Thymus (tissue), 11 donors: ENCODE data around the gene GALNT17. TPM values are rescaled to one million over a fixed set of nuclear protein-coding genes. Genes with fewer than 3 reads are reported as not detected.

Experiments
- DNase-seq, 9 donors: peaks; one replicate each; pipeline ENCODE4 v3.0.0-alpha.2; 2013; ENCODE audit warnings: low spot score in 9 of 9, low read depth in 6 of 9, missing footprints in 1 of 9
- H3K27ac ChIP-seq, 2 donors: one replicate each; pipeline ENCODE4 v1.5.1; 2013; ENCODE audit warnings: control low read depth in 1 of 2, low read depth in 1 of 2, low read length in 1 of 2, mild to moderate bottlenecking in 1 of 2, moderate library complexity in 1 of 2
- H3K27me3 ChIP-seq, 2 donors: one replicate each; pipeline ENCODE4 v1.5.1; 2013; ENCODE audit warnings: low read length in 1 of 2; ENCODE audit not compliant: control insufficient read depth in 2 of 2, insufficient read depth in 1 of 2
- H3K36me3 ChIP-seq, 2 donors: one replicate each; pipeline ENCODE4 v1.5.1; 2013; ENCODE audit warnings: low read length in 1 of 2, mild to moderate bottlenecking in 1 of 2, moderate library complexity in 1 of 2; ENCODE audit not compliant: control insufficient read depth in 2 of 2, insufficient read depth in 2 of 2
- H3K4me1 ChIP-seq, 2 donors: one replicate each; pipeline ENCODE4 v1.5.1; 2013; ENCODE audit warnings: low read length in 2 of 2; ENCODE audit not compliant: control insufficient read depth in 2 of 2, insufficient read depth in 2 of 2
- H3K4me3 ChIP-seq, 2 donors: one replicate each; pipeline ENCODE4 v1.5.1; 2013; ENCODE audit warnings: low read length in 2 of 2, control low read depth in 1 of 2, mild to moderate bottlenecking in 1 of 2
- H3K9me3 ChIP-seq, 2 donors: one replicate each; pipeline ENCODE4 v1.5.1; 2013; ENCODE audit warnings: low read length in 1 of 2, mild to moderate bottlenecking in 1 of 2; ENCODE audit not compliant: control insufficient read depth in 2 of 2, insufficient read depth in 1 of 2
- WGBS: extraction: QIAGEN DNeasy Blood & Tissue Kit; methylation state at CpG from one replicate; pipeline ENCODE4 v1.1.7; 2013; 5-methylcytosine and 5-hydroxymethylcytosine counted together
- polyA plus RNA-seq: library from polyadenylated mRNA; stranded (reverse); fragments of 200-250 nt; gene quantifications from one replicate; pipeline ENCODE4 v1.2.3, GENCODE V29; 2013
- total RNA-seq: library from RNA; stranded (reverse); fragments of 120-200 nt; gene quantifications from one replicate; pipeline ENCODE4 v1.2.4, GENCODE V29; 2013
- donor health status: healthy.

GALNT17 gene
- total and polyA plus RNA-seq, 2 donors, result 1.8 to 9.2 TPM

DNA sequence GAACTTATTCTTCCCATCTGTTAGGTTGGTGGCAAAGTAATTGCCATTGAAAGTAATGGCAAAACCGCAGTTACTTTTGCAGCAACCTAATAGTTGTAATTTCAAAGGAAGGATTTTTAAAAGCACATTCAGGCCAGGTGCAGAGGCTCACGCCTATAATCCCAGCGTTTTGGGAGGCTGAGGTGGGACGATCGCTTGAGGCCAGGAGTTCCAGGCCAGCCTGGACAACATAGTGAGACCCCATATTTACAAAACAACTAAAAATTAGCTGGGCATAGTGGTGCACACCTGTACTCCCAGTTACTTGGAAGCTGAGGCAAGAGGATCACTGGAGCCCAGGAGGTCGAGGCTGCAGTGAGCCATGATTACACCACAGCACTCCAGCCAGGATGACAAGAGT lies 374.9 kb downstream of the GALNT17 start:
- no peaks in the 10 kb centered on the region for H3K4me1 ChIP-seq
- no peak overlapping the region for H3K4me3 ChIP-seq
- H3K27me3 ChIP-seq, result no peaks in the 10 kb centered on the region
- DNase-seq, result no peak
- no peaks in the 10 kb centered on the region for H3K9me3 ChIP-seq
- no peak overlapping the region for H3K27ac ChIP-seq
- H3K36me3 ChIP-seq, result no peaks in the 10 kb centered on the region
- 91% methylated on average over 6 of the region's 6 CpGs for WGBS

DNA sequence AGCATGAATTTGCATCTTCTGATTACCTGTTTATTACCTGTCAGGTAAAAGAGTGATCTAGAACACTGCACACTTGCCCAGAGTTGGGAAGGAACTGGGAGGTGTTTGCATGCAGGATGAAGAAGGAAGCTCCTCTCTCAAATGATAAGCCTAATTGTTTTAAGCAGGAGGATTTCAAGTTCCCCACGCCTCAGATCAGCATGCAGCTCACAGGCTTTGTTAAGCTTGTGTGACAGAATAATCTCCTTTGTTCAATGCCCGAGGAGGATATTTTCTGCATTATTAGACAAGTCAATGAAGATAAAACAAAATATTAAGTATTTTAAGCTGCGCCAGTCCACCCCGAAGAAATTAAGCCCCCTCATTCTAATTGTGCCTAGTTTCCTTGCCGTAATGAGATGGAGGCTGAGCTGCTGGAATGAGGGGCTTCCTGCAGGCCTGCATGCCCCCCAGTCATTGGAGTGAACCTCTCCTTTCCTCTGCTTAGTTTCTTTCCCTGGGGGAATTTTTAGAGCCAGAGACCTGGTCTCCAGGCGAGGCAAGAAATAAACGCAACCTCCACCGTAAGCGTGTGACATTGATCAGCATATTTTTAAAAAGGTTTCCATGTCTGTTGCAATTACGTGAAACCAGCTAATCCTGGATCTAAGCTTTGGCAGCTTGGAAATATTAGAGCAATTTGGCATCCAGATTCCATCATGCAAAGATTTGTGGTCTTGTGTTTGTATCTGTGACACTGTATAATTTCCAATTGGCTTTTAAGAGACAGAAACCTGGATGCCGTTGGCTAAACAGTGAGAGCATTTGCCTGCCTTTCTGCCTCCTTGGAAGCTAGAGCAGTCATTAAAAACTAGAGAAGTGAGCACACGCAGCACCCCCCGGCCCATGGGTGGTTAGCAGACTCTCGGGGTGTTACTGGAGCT lies 376.0 kb downstream of the GALNT17 start:
- H3K27me3 ChIP-seq, result no peaks in the 10 kb centered on the region
- no peaks in the 10 kb centered on the region for H3K4me1 ChIP-seq
- H3K4me3 ChIP-seq, result no peak overlapping the region
- no peaks in the 10 kb centered on the region for H3K9me3 ChIP-seq
- no peaks in the 10 kb centered on the region for H3K36me3 ChIP-seq
- 78% methylated on average over 14 of the region's 14 CpGs for WGBS
- DNase-seq, result no peak
- H3K27ac ChIP-seq, result no peak overlapping the region

- H3K4me3 ChIP-seq, result no peak overlapping the region
- no peaks in the 10 kb centered on the region for H3K4me1 ChIP-seq
- DNase-seq, result no peak
- no peaks in the 10 kb centered on the region for H3K36me3 ChIP-seq
- WGBS, result 92% methylated on average over 1 of the region's 1 CpG
- H3K9me3 ChIP-seq, result no peaks in the 10 kb centered on the region
- H3K27me3 ChIP-seq, result no peaks in the 10 kb centered on the region
- no peak overlapping the region for H3K27ac ChIP-seq
Observed at GRCh38 chr7:71509381-71509780, 377.4 kb downstream of the GALNT17 start.

GRCh38 chr7:71511361-71511807 lies 379.4 kb downstream of the GALNT17 start:
- Histone ChIP-seq H3K4me1 (no peaks in the 10 kb centered on the region), H3K36me3 (no peaks in the 10 kb centered on the region), H3K27ac (no peak overlapping the region), H3K27me3 (no peaks in the 10 kb centered on the region), H3K4me3 (no peak overlapping the region), H3K9me3 (no peaks in the 10 kb centered on the region)
- WGBS, result 85% methylated on average over 3 of the region's 3 CpGs
- DNase-seq, result no peak

- no peak overlapping the region for H3K4me3 ChIP-seq
- H3K36me3 ChIP-seq, result no peaks in the 10 kb centered on the region
- DNase-seq, result no peak
- H3K27me3 ChIP-seq, result no peaks in the 10 kb centered on the region
- no peaks in the 10 kb centered on the region for H3K4me1 ChIP-seq
- peaks cover 2 to 11% of the 10 kb centered on the region in 2 donors for H3K9me3 ChIP-seq
- no peak overlapping the region for H3K27ac ChIP-seq
- 93% methylated on average over 7 of the region's 7 CpGs for WGBS
Observed at GRCh38 chr7:71517940-71518699, 386.2 kb downstream of the GALNT17 start.

GRCh38 chr7:71518880-71519279 lies 386.9 kb downstream of the GALNT17 start:
- 78% methylated on average over 2 of the region's 2 CpGs for WGBS
- Histone ChIP-seq H3K4me3 (no peak overlapping the region), H3K9me3 (peaks cover 2 to 14% of the 10 kb centered on the region in 2 donors), H3K27me3 (no peaks in the 10 kb centered on the region), H3K36me3 (no peaks in the 10 kb centered on the region), H3K27ac (no peak overlapping the region), H3K4me1 (no peaks in the 10 kb centered on the region)
- DNase-seq, result no peak

GRCh38 chr7:71521506-71521905 lies 389.6 kb downstream of the GALNT17 start:
- no peak overlapping the region for H3K27ac ChIP-seq
- H3K27me3 ChIP-seq, result no peaks in the 10 kb centered on the region
- DNase-seq, result no peak
- no peaks in the 10 kb centered on the region for H3K36me3 ChIP-seq
- no peak overlapping the region for H3K4me3 ChIP-seq
- no peaks in the 10 kb centered on the region for H3K4me1 ChIP-seq
- 88% methylated on average over 5 of the region's 5 CpGs for WGBS
- H3K9me3 ChIP-seq, result peaks cover 2 to 14% of the 10 kb centered on the region in 2 donors

DNA sequence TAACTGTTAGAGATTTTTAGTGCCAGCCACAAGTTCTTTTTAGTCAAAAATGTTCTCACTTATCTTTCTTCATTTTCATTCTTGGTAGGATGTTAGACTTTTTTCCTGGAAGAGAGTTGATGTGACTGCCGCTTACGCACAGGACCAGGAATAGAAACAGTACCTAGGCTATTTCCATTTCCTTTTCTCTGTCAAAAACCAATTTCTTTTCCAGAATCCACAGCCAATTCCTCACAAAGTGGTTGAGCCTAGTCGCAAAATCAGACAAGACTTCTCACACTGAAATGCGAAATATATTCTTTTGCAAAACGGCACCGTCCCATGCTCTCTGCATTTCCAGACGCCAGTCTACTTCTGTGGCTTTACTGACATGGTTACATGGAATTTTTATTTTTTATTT lies 394.2 kb downstream of the GALNT17 start:
- H3K27ac ChIP-seq, result no peak overlapping the region
- 98% methylated on average over 7 of the region's 7 CpGs for WGBS
- peaks cover 0 to 9% of the 10 kb centered on the region in 2 donors for H3K9me3 ChIP-seq
- no peaks in the 10 kb centered on the region for H3K27me3 ChIP-seq
- no peaks in the 10 kb centered on the region for H3K4me1 ChIP-seq
- no peaks in the 10 kb centered on the region for H3K36me3 ChIP-seq
- no peak for DNase-seq
- no peak overlapping the region for H3K4me3 ChIP-seq

DNA sequence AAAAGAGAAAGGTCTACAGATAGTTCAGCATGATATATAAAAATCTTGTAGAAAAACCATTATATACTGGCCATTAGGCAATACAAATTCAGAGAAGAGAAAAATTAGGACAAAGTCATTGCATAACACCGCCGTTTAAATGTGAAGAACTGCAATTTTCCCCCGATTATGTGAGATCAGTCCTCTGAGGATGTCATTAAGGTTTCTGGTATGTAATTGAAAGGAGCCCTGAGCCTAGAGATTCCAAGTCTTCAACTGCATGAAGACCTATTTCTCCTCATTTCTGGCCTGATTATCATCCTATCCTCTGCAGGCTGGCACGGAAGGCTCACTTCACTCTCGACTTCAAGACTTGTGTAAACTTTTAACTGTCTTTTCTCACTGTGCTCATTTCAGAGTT lies 395.3 kb downstream of the GALNT17 start:
- Histone ChIP-seq H3K4me1 (no peaks in the 10 kb centered on the region), H3K36me3 (no peaks in the 10 kb centered on the region), H3K27ac (no peak overlapping the region), H3K9me3 (peaks cover 0 to 4% of the 10 kb centered on the region in 2 donors), H3K27me3 (no peaks in the 10 kb centered on the region), H3K4me3 (no peak overlapping the region)
- 84% methylated on average over 5 of the region's 5 CpGs for WGBS
- no peak for DNase-seq
